ENCODE measurements around the gene FIS1.

DNA sequence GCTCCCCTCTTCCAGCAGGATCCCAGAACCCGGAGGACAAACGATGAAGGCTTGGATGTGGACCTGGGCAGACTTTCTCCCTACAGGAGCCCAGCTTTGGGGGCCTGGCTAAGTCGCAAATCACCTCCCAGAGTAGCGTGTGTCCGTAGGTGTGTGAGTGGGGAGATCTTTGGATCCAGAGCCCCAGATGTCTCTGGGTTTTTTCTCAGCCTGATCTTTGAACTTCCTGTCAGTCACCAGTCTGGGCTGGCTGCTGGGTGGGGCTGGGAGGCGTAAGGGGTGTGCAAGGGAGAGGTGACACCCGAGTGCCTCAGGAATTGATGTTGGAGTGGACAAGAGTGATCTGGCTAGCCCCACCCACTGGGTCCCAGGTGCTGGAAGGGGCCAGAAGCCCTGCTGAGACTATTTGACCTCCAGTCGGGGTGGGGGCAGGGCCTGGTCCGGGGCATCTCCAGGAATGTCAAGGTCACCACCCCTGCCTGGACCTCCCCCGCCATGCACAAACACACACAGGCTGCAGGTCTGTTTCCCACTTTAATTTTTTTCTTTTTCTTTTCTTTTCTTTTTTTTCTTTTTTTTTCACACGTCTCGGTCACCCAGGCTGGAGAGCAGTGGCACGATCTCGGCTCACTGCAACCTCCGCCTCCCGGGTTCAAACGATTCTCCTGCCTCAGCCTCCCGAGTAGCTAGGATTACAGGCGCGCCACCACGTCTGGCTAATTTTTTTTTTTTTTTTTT lies 43.9 kb downstream of the FIS1 start, which contains the start of gene MOGAT3:
- TF ChIP-seq, protein P1, sequence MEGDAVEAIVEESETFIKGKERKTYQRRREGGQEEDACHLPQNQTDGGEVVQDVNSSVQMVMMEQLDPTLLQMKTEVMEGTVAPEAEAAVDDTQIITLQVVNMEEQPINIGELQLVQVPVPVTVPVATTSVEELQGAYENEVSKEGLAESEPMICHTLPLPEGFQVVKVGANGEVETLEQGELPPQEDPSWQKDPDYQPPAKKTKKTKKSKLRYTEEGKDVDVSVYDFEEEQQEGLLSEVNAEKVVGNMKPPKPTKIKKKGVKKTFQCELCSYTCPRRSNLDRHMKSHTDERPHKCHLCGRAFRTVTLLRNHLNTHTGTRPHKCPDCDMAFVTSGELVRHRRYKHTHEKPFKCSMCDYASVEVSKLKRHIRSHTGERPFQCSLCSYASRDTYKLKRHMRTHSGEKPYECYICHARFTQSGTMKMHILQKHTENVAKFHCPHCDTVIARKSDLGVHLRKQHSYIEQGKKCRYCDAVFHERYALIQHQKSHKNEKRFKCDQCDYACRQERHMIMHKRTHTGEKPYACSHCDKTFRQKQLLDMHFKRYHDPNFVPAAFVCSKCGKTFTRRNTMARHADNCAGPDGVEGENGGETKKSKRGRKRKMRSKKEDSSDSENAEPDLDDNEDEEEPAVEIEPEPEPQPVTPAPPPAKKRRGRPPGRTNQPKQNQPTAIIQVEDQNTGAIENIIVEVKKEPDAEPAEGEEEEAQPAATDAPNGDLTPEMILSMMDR (conservative IDR thresholded peaks at IDR 0.05; ENCODE audit: low read depth in 2 of 2) = no peak
- no peak for TF ChIP-seq EZH2 (IDR thresholded peaks at IDR 0.05; ENCODE audit: low read depth, unreplicated experiment)
- TF ChIP-seq, protein P2, sequence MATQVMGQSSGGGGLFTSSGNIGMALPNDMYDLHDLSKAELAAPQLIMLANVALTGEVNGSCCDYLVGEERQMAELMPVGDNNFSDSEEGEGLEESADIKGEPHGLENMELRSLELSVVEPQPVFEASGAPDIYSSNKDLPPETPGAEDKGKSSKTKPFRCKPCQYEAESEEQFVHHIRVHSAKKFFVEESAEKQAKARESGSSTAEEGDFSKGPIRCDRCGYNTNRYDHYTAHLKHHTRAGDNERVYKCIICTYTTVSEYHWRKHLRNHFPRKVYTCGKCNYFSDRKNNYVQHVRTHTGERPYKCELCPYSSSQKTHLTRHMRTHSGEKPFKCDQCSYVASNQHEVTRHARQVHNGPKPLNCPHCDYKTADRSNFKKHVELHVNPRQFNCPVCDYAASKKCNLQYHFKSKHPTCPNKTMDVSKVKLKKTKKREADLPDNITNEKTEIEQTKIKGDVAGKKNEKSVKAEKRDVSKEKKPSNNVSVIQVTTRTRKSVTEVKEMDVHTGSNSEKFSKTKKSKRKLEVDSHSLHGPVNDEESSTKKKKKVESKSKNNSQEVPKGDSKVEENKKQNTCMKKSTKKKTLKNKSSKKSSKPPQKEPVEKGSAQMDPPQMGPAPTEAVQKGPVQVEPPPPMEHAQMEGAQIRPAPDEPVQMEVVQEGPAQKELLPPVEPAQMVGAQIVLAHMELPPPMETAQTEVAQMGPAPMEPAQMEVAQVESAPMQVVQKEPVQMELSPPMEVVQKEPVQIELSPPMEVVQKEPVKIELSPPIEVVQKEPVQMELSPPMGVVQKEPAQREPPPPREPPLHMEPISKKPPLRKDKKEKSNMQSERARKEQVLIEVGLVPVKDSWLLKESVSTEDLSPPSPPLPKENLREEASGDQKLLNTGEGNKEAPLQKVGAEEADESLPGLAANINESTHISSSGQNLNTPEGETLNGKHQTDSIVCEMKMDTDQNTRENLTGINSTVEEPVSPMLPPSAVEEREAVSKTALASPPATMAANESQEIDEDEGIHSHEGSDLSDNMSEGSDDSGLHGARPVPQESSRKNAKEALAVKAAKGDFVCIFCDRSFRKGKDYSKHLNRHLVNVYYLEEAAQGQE (IDR thresholded peaks at IDR 0.05; ENCODE audit: unreplicated experiment) = no peak
- TF ChIP-seq POLR2AphosphoS5 (IDR thresholded peaks at IDR 0.05; ENCODE audit: low read depth) = no peak
- TF ChIP-seq EZH2phosphoT487 (IDR thresholded peaks at IDR 0.05; ENCODE audit: unreplicated experiment) = no peak
- no peak for TF ChIP-seq JUNB (IDR thresholded peaks at IDR 0.05; ENCODE audit: unreplicated experiment)
- TF ChIP-seq CREB1 (CRISPR knock-in tag; IDR thresholded peaks at IDR 0.05; ENCODE audit: low read depth) = no peak
- TF ChIP-seq, protein P3, sequence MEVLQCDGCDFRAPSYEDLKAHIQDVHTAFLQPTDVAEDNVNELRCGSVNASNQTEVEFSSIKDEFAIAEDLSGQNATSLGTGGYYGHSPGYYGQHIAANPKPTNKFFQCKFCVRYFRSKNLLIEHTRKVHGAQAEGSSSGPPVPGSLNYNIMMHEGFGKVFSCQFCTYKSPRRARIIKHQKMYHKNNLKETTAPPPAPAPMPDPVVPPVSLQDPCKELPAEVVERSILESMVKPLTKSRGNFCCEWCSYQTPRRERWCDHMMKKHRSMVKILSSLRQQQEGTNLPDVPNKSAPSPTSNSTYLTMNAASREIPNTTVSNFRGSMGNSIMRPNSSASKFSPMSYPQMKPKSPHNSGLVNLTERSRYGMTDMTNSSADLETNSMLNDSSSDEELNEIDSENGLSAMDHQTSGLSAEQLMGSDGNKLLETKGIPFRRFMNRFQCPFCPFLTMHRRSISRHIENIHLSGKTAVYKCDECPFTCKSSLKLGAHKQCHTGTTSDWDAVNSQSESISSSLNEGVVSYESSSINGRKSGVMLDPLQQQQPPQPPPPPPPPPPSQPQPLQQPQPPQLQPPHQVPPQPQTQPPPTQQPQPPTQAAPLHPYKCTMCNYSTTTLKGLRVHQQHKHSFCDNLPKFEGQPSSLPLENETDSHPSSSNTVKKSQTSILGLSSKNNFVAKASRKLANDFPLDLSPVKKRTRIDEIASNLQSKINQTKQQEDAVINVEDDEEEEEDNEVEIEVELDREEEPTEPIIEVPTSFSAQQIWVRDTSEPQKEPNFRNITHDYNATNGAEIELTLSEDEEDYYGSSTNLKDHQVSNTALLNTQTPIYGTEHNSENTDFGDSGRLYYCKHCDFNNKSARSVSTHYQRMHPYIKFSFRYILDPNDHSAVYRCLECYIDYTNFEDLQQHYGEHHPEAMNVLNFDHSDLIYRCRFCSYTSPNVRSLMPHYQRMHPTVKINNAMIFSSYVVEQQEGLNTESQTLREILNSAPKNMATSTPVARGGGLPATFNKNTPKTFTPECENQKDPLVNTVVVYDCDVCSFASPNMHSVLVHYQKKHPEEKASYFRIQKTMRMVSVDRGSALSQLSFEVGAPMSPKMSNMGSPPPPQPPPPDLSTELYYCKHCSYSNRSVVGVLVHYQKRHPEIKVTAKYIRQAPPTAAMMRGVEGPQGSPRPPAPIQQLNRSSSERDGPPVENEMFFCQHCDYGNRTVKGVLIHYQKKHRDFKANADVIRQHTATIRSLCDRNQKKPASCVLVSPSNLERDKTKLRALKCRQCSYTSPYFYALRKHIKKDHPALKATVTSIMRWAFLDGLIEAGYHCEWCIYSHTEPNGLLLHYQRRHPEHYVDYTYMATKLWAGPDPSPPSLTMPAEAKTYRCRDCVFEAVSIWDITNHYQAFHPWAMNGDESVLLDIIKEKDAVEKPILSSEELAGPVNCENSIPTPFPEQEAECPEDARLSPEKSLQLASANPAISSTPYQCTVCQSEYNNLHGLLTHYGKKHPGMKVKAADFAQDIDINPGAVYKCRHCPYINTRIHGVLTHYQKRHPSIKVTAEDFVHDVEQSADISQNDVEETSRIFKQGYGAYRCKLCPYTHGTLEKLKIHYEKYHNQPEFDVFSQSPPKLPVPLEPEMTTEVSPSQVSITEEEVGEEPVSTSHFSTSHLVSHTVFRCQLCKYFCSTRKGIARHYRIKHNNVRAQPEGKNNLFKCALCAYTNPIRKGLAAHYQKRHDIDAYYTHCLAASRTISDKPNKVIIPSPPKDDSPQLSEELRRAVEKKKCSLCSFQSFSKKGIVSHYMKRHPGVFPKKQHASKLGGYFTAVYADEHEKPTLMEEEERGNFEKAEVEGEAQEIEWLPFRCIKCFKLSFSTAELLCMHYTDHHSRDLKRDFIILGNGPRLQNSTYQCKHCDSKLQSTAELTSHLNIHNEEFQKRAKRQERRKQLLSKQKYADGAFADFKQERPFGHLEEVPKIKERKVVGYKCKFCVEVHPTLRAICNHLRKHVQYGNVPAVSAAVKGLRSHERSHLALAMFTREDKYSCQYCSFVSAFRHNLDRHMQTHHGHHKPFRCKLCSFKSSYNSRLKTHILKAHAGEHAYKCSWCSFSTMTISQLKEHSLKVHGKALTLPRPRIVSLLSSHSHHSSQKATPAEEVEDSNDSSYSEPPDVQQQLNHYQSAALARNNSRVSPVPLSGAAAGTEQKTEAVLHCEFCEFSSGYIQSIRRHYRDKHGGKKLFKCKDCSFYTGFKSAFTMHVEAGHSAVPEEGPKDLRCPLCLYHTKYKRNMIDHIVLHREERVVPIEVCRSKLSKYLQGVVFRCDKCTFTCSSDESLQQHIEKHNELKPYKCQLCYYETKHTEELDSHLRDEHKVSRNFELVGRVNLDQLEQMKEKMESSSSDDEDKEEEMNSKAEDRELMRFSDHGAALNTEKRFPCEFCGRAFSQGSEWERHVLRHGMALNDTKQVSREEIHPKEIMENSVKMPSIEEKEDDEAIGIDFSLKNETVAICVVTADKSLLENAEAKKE (CRISPR knock-in tag; IDR thresholded peaks at IDR 0.05) = no peak
- no peak for TF ChIP-seq ZNF331 (CRISPR knock-in tag; IDR thresholded peaks at IDR 0.05; ENCODE audit: low read depth)
- TF ChIP-seq STAT1 (IDR thresholded peaks at IDR 0.05; ENCODE audit: unreplicated experiment) = no peak
- no peak for TF ChIP-seq NANOG (IDR thresholded peaks at IDR 0.05; ENCODE audit: borderline replicate concordance)
- TF ChIP-seq, protein P4, sequence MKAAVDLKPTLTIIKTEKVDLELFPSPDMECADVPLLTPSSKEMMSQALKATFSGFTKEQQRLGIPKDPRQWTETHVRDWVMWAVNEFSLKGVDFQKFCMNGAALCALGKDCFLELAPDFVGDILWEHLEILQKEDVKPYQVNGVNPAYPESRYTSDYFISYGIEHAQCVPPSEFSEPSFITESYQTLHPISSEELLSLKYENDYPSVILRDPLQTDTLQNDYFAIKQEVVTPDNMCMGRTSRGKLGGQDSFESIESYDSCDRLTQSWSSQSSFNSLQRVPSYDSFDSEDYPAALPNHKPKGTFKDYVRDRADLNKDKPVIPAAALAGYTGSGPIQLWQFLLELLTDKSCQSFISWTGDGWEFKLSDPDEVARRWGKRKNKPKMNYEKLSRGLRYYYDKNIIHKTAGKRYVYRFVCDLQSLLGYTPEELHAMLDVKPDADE (IDR thresholded peaks at IDR 0.05) = no peak
